Measurements from ENCODE around the gene LNX1. TPM values are rescaled to one million over a fixed set of nuclear protein-coding genes. Genes with fewer than 3 reads are reported as not detected.

The LNX1 gene
- total and polyA plus RNA-seq, 9 of the 15 experiments (the other 6 are each of a cell fraction or from before 2014, with no cell fraction given) = 0.40 to 3.6 (median 2.2) TPM

GRCh38 chr4:53574528-53574927 lies 16.8 kb downstream of the LNX1 start:
- in situ Hi-C loops (cut with MboI) = no loop called here
- DNase-seq (ENCODE audit: extremely low read depth in 1 of 4, low spot score in 3 of 4) = no peak
- Histone ChIP-seq H2AFZ (ENCODE audit: low read depth, low read length) (no peak overlapping the region), H3K27ac (ENCODE audit: extremely low read depth, low read depth, low read length) (no peak overlapping the region), H3K4me1 (replicated peaks in 1 of 2; ENCODE audit: control insufficient read depth in 2 of 2, insufficient read depth in 2 of 2, low read length in 2 of 2) (peaks cover 4 to 5% of the 10 kb centered on the region in 2 experiments; a peak in 2 of 5 replicates), H4K20me1 (replicated peaks; ENCODE audit: control insufficient read depth, insufficient read depth, low read length) (no peaks in the 10 kb centered on the region), H3K79me2 (ENCODE audit: control insufficient read depth, insufficient read depth, low read length) (no peaks in the 10 kb centered on the region), H3K4me3 (no peak overlapping the region), H3K4me2 (ENCODE audit: insufficient read depth, low read length) (no peak overlapping the region), H3K36me3 (ENCODE audit: control insufficient read depth, insufficient read depth, low read length) (no peaks in the 10 kb centered on the region), H3K9me3 (replicated peaks; ENCODE audit: control insufficient read depth, insufficient read depth, low read depth, low read length) (no peaks in the 10 kb centered on the region), H3K9ac (ENCODE audit: insufficient read depth in 1 of 2, low read depth in 2 of 2, low read length in 2 of 2) (no peak overlapping the region), H3K27me3 (ENCODE audit: control insufficient read depth in 2 of 2, insufficient read depth in 2 of 2, low read length in 2 of 2) (no peaks in the 10 kb centered on the region), H3K9me1 (ENCODE audit: control insufficient read depth, insufficient read depth, low read length) (no peaks in the 10 kb centered on the region)
- no peak for ATAC-seq
- BruUV-seq (replicated peaks) = no TSS peak
- no peak for FAIRE-seq
- CTCF ChIA-PET (ENCODE audit: low intra/inter-chr PET ratio) = no interaction called here
- WGBS (ENCODE audit: insufficient coverage, low coverage, missing lambda C conversion rate) = 12% methylated on average over 1 of the region's 1 CpG
- POLR2A ChIA-PET = interaction anchor here (1.1 kb wide), 1 partner anchor 11 kb away, joined by 3 read pairs; no protein-coding TSS in a partner anchor
- TF ChIP-seq ADNP (tag; IDR thresholded peaks at IDR 0.05) (peak; percentile 52; the same call in 1 of the 2 replicates), RCOR1 (IDR thresholded peaks at IDR 0.05; ENCODE audit: borderline replicate concordance in 1 of 2, low read depth in 2 of 2, low read length in 2 of 2) (0 out of 4 replicates have a peak, but pooled peaks of 1 of the 2 experiments have one; percentile 20), RBM25 (IDR thresholded peaks at IDR 0.05; ENCODE audit: low read depth, low read length, severe bottlenecking) (peak; percentile 84), HMG20A (CRISPR knock-in tag; conservative IDR thresholded peaks at IDR 0.05) (no peak)
- intact Hi-C loops (cut with micrococcal nuclease) = no loop called here

- intact Hi-C loops (cut with micrococcal nuclease) = no loop called here
- FAIRE-seq (no peak), ATAC-seq (peak; percentile 29; the same call in 2 of the 3 replicates), DNase-seq (ENCODE audit: extremely low read depth in 1 of 4, low spot score in 3 of 4) (no peak)
- H3K9ac ChIP-seq (ENCODE audit: insufficient read depth in 1 of 2, low read depth in 2 of 2, low read length in 2 of 2) = peak overlapping the region in 1 of 2 experiments; percentile 5; a peak in 1 of 4 replicates
- H3K4me1 ChIP-seq (replicated peaks in 1 of 2; ENCODE audit: control insufficient read depth in 2 of 2, insufficient read depth in 2 of 2, low read length in 2 of 2) = peaks cover 4 to 5% of the 10 kb centered on the region in 2 experiments; a peak in 2 of 5 replicates
- in situ Hi-C loops (cut with MboI) = no loop called here
- no TSS peak for BruUV-seq (replicated peaks)
- H3K36me3 ChIP-seq (ENCODE audit: control insufficient read depth, insufficient read depth, low read length) = no peaks in the 10 kb centered on the region
- H3K27ac ChIP-seq (ENCODE audit: extremely low read depth, low read depth, low read length) = no peak overlapping the region
- no peak overlapping the region for H2AFZ ChIP-seq (ENCODE audit: low read depth, low read length)
- TF ChIP-seq RNF2 (IDR thresholded peaks at IDR 0.05) = no peak
- no peak for TF ChIP-seq ZNF217 (CRISPR knock-in tag; IDR thresholded peaks at IDR 0.05)
- TF ChIP-seq ATF2 (CRISPR knock-in tag; IDR thresholded peaks at IDR 0.05) = no peak
- peak; percentile 50; the same call in 1 of the 2 replicates for TF ChIP-seq ATF3 (IDR thresholded peaks at IDR 0.05)
- no peak for TF ChIP-seq ATF3 (CRISPR knock-in tag; conservative IDR thresholded peaks at IDR 0.05)
- H3K27me3 ChIP-seq (ENCODE audit: control insufficient read depth in 2 of 2, insufficient read depth in 2 of 2, low read length in 2 of 2) = no peaks in the 10 kb centered on the region
- H3K4me3 ChIP-seq = no peak overlapping the region
- no peak overlapping the region for H3K4me2 ChIP-seq (ENCODE audit: insufficient read depth, low read length)
- H3K79me2 ChIP-seq (ENCODE audit: control insufficient read depth, insufficient read depth, low read length) = no peaks in the 10 kb centered on the region
- H3K9me1 ChIP-seq (ENCODE audit: control insufficient read depth, insufficient read depth, low read length) = no peaks in the 10 kb centered on the region
- no peaks in the 10 kb centered on the region for H3K9me3 ChIP-seq (replicated peaks; ENCODE audit: control insufficient read depth, insufficient read depth, low read depth, low read length)
- WGBS (ENCODE audit: insufficient coverage, low coverage, missing lambda C conversion rate) = 13% methylated on average over 3 of the region's 3 CpGs
- H4K20me1 ChIP-seq (replicated peaks; ENCODE audit: control insufficient read depth, insufficient read depth, low read length) = no peaks in the 10 kb centered on the region
- CTCF ChIA-PET (ENCODE audit: low intra/inter-chr PET ratio) = no interaction called here
- POLR2A ChIA-PET = interaction anchor here (0.6 to 0.7 kb wide), 2 partner anchors 42 to 550 kb away, joined by 3 read pairs; no protein-coding TSS in a partner anchor
Observed at GRCh38 chr4:53573696-53574095, 17.6 kb downstream of the LNX1 start.
